B cell (primary cell): Measurements from ENCODE around the gene FCRL1. TPM values are rescaled to one million over a fixed set of nuclear protein-coding genes. Genes with fewer than 3 reads are reported as not detected.

ENCODE experiments used
- ATAC-seq: fragments of 200-7000 bp; cut with Tn5 transposase; one replicate; pipeline ENCODE4 v1.10.0; 2021; ENCODE audit warnings: low read depth, mild to moderate bottlenecking, moderate number of reproducible peaks, moderate library complexity
- CTCF ChIA-PET: fragments of 350-600 bp; sonication (Branson Sonifier 250); formaldehyde crosslinking; loops from one replicate; lab custom pipeline; 2021; ENCODE audit warnings: antibody characterized with exemption, inconsistent platforms; lab: Charles Lee
- POLR2A ChIA-PET: fragments of 350-600 bp; sonication (Branson Sonifier 250); formaldehyde crosslinking; loops from one replicate; lab custom pipeline; 2021; ENCODE audit warnings: antibody characterized with exemption; lab: Charles Lee
- DNase-seq: peaks from one replicate; pipeline ENCODE4 v3.0.0; 2013
- H2AFZ ChIP-seq: 2 replicates; pipeline ENCODE4 v1.6.1; 2012; ENCODE audit warnings: mild to moderate bottlenecking, low read depth, low read length; ENCODE audit not compliant: insufficient read depth, poor library complexity, severe bottlenecking
- H3K27ac ChIP-seq, 2 donors: 1 replicate in 1 of 2; 2 replicates in 1 of 2; pipeline ENCODE4 v1.5.1; 2012 to 2013; ENCODE audit warnings: low read length in 2 of 2, mild to moderate bottlenecking in 2 of 2, moderate library complexity in 1 of 2
- H3K27me3 ChIP-seq, 4 experiments: fragments of 200-600 bp in 1 of 4; sonication (generic) in 1 of 4; replicated peaks in 1 of 4; 1 replicate in 2 of 4; 2 replicates in 2 of 4; pipeline versions ENCODE4 v1.6.1 to v1.7.0; 2013 to 2016; ENCODE audit warnings: low read length in 3 of 4, mild to moderate bottlenecking in 2 of 4, mixed read lengths in 1 of 4, moderate library complexity in 1 of 4; ENCODE audit not compliant: insufficient read depth in 4 of 4, control insufficient read depth in 3 of 4; ENCODE audit errors: control extremely low read depth in 1 of 4
- H3K36me3 ChIP-seq, 2 experiments: replicated peaks in 1 of 2; 1 replicate in 1 of 2; 2 replicates in 1 of 2; pipeline versions ENCODE4 v1.6.1 to v1.7.1; 2013; ENCODE audit warnings: low read length in 1 of 2; ENCODE audit not compliant: insufficient read depth in 2 of 2, control insufficient read depth in 1 of 2; ENCODE audit errors: control extremely low read depth in 1 of 2, extremely low read depth in 1 of 2
- H3K4me1 ChIP-seq, 2 donors: fragments of 200-600 bp in 1 of 2; sonication (generic) in 1 of 2; 1 replicate in 1 of 2; 2 replicates in 1 of 2; pipeline versions ENCODE4 v1.5.1 to v1.6.1; 2013 to 2017; ENCODE audit warnings: low read length in 2 of 2; ENCODE audit not compliant: control insufficient read depth in 2 of 2, insufficient read depth in 2 of 2
- H3K4me2 ChIP-seq: replicated peaks from 2 replicates; pipeline ENCODE3; 2012; ENCODE audit warnings: mild to moderate bottlenecking, low read depth, low read length; ENCODE audit not compliant: poor library complexity, severe bottlenecking
- H3K4me3 ChIP-seq, 5 experiments: fragments of 200-600 bp in 1 of 5; sonication (generic) in 1 of 5; 1 replicate in 3 of 5; 2 replicates in 2 of 5; pipeline versions ENCODE4 v1.5.1 to v1.7.0; 2011 to 2016; ENCODE audit warnings: low read length in 4 of 5, mild to moderate bottlenecking in 4 of 5, low read depth in 2 of 5, control low read depth in 1 of 5, moderate library complexity in 1 of 5; ENCODE audit not compliant: insufficient read depth in 1 of 5; ENCODE audit errors: control extremely low read depth in 1 of 5, extremely low read depth in 1 of 5
- H3K79me2 ChIP-seq: fragments of 200-600 bp; sonication (generic); one replicate; pipeline ENCODE4 v1.6.0; 2016; ENCODE audit warnings: low read length; ENCODE audit not compliant: control insufficient read depth, insufficient read depth
- H3K9ac ChIP-seq: fragments of 200-600 bp; sonication (generic); 2 replicates; pipeline ENCODE4 v1.6.1; 2017; ENCODE audit warnings: mild to moderate bottlenecking, low read length, moderate library complexity
- H3K9me3 ChIP-seq, 3 donors: one replicate each; pipeline versions ENCODE4 v1.6.1 to v1.7.1; 2013; ENCODE audit warnings: low read length in 2 of 3; ENCODE audit not compliant: control insufficient read depth in 2 of 3, insufficient read depth in 1 of 3; ENCODE audit errors: control extremely low read depth in 1 of 3
- H4K20me1 ChIP-seq: 2 replicates; pipeline ENCODE4 v1.6.0; 2012; ENCODE audit warnings: mild to moderate bottlenecking, low read length; ENCODE audit not compliant: insufficient read depth, control insufficient read depth, poor library complexity, severe bottlenecking
- H3K27ac Mint-ChIP-seq: one replicate; pipeline ENCODE4 v1.8.0; 2021; ENCODE audit warnings: mixed read lengths
- H3K27me3 Mint-ChIP-seq: one replicate; pipeline ENCODE4 v1.8.0; 2021; ENCODE audit warnings: mixed read lengths
- H3K4me1 Mint-ChIP-seq: one replicate; pipeline ENCODE4 v1.8.0; 2021; ENCODE audit warnings: mixed read lengths
- H3K4me3 Mint-ChIP-seq: one replicate; pipeline ENCODE4 v1.8.0; 2021; ENCODE audit warnings: mixed read lengths
- H3K9me3 Mint-ChIP-seq: one replicate; pipeline ENCODE4 v1.8.0; 2022; ENCODE audit warnings: mixed read lengths; ENCODE audit not compliant: insufficient read depth
- EZH2 ChIP-seq: IDR thresholded peaks from 2 replicates; pipeline ENCODE4 v1.6.1; 2012; ENCODE audit warnings: borderline replicate concordance, low read depth, mild to moderate bottlenecking, moderate library complexity, low read length; ENCODE audit not compliant: insufficient read depth, poor library complexity, severe bottlenecking
- whole genome bisulfite sequencing: methylation state at CpG from one replicate; pipeline ENCODE4 v1.1.5; 2013; ENCODE audit warnings: missing lambda C conversion rate; ENCODE audit not compliant: insufficient coverage; 5-methylcytosine and 5-hydroxymethylcytosine counted together
- intact Hi-C: fragments of 100-400 bp; cut with micrococcal nuclease; formaldehyde crosslinking; loops from one replicate; pipeline ENCODE4 v1.10.0; 2022
- polyA plus RNA-seq: library from polyadenylated mRNA; depleted of rRNA; stranded (reverse); fragments of >200 nt; gene quantifications from 2 replicates; pipeline ENCODE4 v1.2.3, GENCODE V29; 2012
- total RNA-seq, 2 donors: library from RNA; stranded (reverse); fragments of 120-200 nt in 1 of 2; gene quantifications; 1 replicate in 1 of 2; 2 replicates in 1 of 2; pipeline versions ENCODE4 v1.2.3 to v1.2.4, GENCODE V29; 2013 to 2022
- TF ChIP-seq, protein P1 (sequence below): fragments of 200-600 bp; IDR thresholded peaks from one replicate; pipeline ENCODE4 v1.8.0; 2022; ENCODE audit warnings: antibody characterized with exemption, mild to moderate bottlenecking

FCRL1 gene
- total and polyA plus RNA-seq, 2 donors (not counting 1 experiment from before 2014, with no cell fraction given) = 277 to 953 TPM

GRCh38 chr1:157798211-157798610, 21.7 kb downstream of the FCRL1 start:
- Histone ChIP-seq H3K4me1 (peaks cover 23 to 35% of the 10 kb centered on the region in 2 donors), H3K9me3 (peaks cover under 1 to 8% (median 3%) of the 10 kb centered on the region in 3 donors), H3K27me3 (no peaks in the 10 kb centered on the region), H3K36me3 (peaks cover 8 to 79% of the 10 kb centered on the region in 2 experiments), H2AFZ (no peak overlapping the region), H4K20me1 (peaks cover 44% of the 10 kb centered on the region), H3K79me2 (peaks cover 61% of the 10 kb centered on the region), H3K27ac (peak overlapping the region in 1 of 2 donors; percentile 59), H3K4me3 (no peak overlapping the region), H3K4me2 (peak overlapping the region; percentile 53), H3K9ac (no peak overlapping the region)
- no peaks in the 10 kb centered on the region for H3K27me3 Mint-ChIP-seq
- WGBS = 17% methylated on average over 1 of the region's 5 CpGs
- peak overlapping the region; percentile 89 for H3K27ac Mint-ChIP-seq
- peaks cover 52% of the 10 kb centered on the region for H3K4me1 Mint-ChIP-seq
- DNase-seq (peak; percentile 46), ATAC-seq (peak; percentile 98)
- intact Hi-C loops = no loop called here
- TF ChIP-seq, protein P1, sequence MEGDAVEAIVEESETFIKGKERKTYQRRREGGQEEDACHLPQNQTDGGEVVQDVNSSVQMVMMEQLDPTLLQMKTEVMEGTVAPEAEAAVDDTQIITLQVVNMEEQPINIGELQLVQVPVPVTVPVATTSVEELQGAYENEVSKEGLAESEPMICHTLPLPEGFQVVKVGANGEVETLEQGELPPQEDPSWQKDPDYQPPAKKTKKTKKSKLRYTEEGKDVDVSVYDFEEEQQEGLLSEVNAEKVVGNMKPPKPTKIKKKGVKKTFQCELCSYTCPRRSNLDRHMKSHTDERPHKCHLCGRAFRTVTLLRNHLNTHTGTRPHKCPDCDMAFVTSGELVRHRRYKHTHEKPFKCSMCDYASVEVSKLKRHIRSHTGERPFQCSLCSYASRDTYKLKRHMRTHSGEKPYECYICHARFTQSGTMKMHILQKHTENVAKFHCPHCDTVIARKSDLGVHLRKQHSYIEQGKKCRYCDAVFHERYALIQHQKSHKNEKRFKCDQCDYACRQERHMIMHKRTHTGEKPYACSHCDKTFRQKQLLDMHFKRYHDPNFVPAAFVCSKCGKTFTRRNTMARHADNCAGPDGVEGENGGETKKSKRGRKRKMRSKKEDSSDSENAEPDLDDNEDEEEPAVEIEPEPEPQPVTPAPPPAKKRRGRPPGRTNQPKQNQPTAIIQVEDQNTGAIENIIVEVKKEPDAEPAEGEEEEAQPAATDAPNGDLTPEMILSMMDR = no peak
- no peak for TF ChIP-seq EZH2
- ChIA-PET CTCF (interaction anchor here (0.9 to 1.7 kb wide), 8 partner anchors 9 to 218 kb away, joined by 3 to 8 read pairs (median 3); partner anchors contain the start of genes FCRL1 and FCRL2), POLR2A (interaction anchor here (1.0 kb wide), 1 partner anchor 9 kb away, joined by 3 read pairs; no protein-coding TSS in a partner anchor)
- peak overlapping the region; percentile 72 for H3K4me3 Mint-ChIP-seq
- no peaks in the 10 kb centered on the region for H3K9me3 Mint-ChIP-seq

GRCh38 chr1:157785248-157785647, 34.7 kb downstream of the FCRL1 start:
- POLR2A ChIA-PET = interaction anchor here (0.5 to 1.5 kb wide), 5 partner anchors 18 to 205 kb away, joined by 3 to 6 read pairs (median 4); no protein-coding TSS in a partner anchor
- H3K27ac Mint-ChIP-seq = peak overlapping the region; percentile 81
- WGBS = no CpG with 5 or more reads among the region's 1 CpG

More at GRCh38 chr1:157785248-157785647, 34.7 kb downstream of the FCRL1 start:
- peaks cover 83% of the 10 kb centered on the region for H3K4me1 Mint-ChIP-seq
- peaks cover 5 to 12% of the 10 kb centered on the region in 2 experiments for H3K36me3 ChIP-seq
- TF ChIP-seq, protein P1 = no peak
- no peak for TF ChIP-seq EZH2
- no peaks in the 10 kb centered on the region for H3K27me3 ChIP-seq
- peak overlapping the region; percentile 31 for H3K4me2 ChIP-seq
- H3K79me2 ChIP-seq = peaks cover 61% of the 10 kb centered on the region
- intact Hi-C loops = loop anchor here (10.0 kb wide), 1 partner anchor 1280 kb away; no protein-coding TSS in a partner anchor
- CTCF ChIA-PET = interaction anchor here (1.0 to 3.2 kb wide), 11 partner anchors 8 to 204 kb away, joined by 3 to 21 read pairs (median 6); partner anchors contain the start of gene FCRL2
- no peaks in the 10 kb centered on the region for H3K27me3 Mint-ChIP-seq
- peaks cover 58 to 86% of the 10 kb centered on the region in 2 donors for H3K4me1 ChIP-seq
- no peak overlapping the region for H3K4me3 ChIP-seq
- ATAC-seq = peak; percentile 35
- peak; percentile 35 for DNase-seq
- H3K4me3 Mint-ChIP-seq = peak overlapping the region; percentile 78
- H3K9me3 Mint-ChIP-seq = no peaks in the 10 kb centered on the region
- H3K9me3 ChIP-seq = no peaks in the 10 kb centered on the region
- no peak overlapping the region for H3K9ac ChIP-seq
- no peak overlapping the region for H2AFZ ChIP-seq
- peak overlapping the region in 1 of 2 donors; percentile 52 for H3K27ac ChIP-seq
- H4K20me1 ChIP-seq = peaks cover 7% of the 10 kb centered on the region
